HUES6 (cell line): ENCODE data around the gene ADARB1.

Source experiments
- H3K27ac ChIP-seq: 2 replicates; pipeline ENCODE4 v1.7.0; 2013; ENCODE audit warnings: low read depth, mild to moderate bottlenecking, low read length, inconsistent platforms
- H3K27me3 ChIP-seq: 2 replicates; pipeline ENCODE4 v1.6.1; 2013; ENCODE audit warnings: low read length; ENCODE audit not compliant: control insufficient read depth, insufficient read depth
- H3K36me3 ChIP-seq: 2 replicates; pipeline ENCODE4 v1.6.1; 2013; ENCODE audit warnings: low read length; ENCODE audit not compliant: control insufficient read depth, insufficient read depth
- H3K4me1 ChIP-seq: 2 replicates; pipeline ENCODE4 v1.6.1; 2013; ENCODE audit warnings: low read length; ENCODE audit not compliant: control insufficient read depth, insufficient read depth
- H3K4me3 ChIP-seq: 2 replicates; pipeline ENCODE4 v1.5.1; 2013; ENCODE audit warnings: low read depth, low read length
- H3K9ac ChIP-seq: one replicate; pipeline ENCODE4 v1.6.1; 2013; ENCODE audit warnings: mild to moderate bottlenecking, low read length
- H3K9me3 ChIP-seq: 2 replicates; pipeline ENCODE4 v1.6.1; 2013; ENCODE audit warnings: low read depth, low read length; ENCODE audit not compliant: control insufficient read depth, insufficient read depth

The ADARB1 gene

DNA sequence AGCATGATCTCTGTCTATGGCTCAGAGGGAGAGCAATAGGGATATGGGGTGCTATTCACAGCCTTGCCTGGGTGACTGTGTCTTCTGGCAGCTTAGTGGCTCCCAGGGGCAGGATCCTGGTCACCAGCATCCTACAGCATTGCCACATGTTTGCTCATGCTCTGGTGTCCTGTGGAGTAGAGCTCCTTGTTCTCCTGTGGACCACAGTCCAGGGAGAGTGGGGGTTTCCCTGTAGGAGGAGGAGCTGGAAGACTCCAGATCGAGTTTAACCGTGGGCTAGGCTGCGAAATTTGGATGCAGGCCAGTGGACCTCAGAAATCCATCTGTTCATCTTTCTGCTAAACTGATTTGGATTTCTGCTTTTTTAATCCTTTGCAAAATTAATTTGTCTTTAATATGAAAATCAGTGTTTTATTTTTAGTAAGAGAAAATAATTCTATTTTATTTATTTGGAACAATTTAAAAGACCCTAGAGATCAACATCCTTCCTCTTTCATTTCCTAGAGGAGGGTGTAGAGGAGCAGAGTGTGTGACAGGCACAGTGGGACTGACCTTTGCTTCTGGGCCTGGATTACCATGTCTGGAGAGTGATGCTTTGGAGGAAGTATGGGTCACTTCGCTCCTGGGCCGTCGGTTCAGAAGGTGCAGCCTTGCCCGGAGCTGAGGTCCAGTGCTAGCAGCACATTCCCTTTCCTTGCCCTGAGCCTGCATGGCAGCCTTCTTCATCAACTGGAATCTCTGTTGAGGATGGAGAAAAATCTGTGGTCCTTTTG, 17.4 kb downstream of the ADARB1 start:
- peaks cover 4% of the 10 kb centered on the region; the same call in 1 of the 2 replicates for H3K4me1 ChIP-seq
- no peaks in the 10 kb centered on the region for H3K9me3 ChIP-seq
- H3K4me3 ChIP-seq: no peak overlapping the region
- H3K36me3 ChIP-seq: no peaks in the 10 kb centered on the region
- no peaks in the 10 kb centered on the region for H3K27me3 ChIP-seq
- H3K9ac ChIP-seq: no peak overlapping the region
- H3K27ac ChIP-seq: no peak overlapping the region

DNA sequence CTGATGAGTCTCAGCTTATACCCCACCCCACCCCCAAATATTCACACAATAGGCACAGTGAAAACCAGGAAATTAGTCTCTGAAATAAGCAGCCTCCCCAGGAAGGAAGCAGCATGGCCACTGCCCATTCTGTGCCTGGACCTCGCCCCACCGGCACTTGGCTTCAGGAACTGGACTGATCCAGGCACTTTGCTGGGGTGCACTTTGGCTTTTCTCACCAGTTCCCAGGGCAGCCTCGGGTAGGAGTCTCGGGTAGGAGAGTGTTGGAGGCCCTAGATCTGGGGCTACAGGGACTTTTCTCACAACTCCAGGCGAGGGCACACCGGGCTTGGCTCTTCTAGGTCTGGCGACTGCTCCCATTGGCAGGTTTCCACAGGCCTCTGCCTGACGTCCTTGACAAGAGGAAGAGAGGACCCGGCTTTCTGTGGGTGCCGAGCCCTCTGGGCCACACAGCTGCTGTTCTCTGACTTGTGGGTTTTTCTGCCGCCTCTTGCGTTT, 18.7 kb downstream of the ADARB1 start:
- Histone ChIP-seq H3K27ac (no peak overlapping the region), H3K36me3 (no peaks in the 10 kb centered on the region), H3K9ac (no peak overlapping the region), H3K4me3 (no peak overlapping the region), H3K27me3 (no peaks in the 10 kb centered on the region), H3K9me3 (no peaks in the 10 kb centered on the region), H3K4me1 (peaks cover 4% of the 10 kb centered on the region; the same call in 1 of the 2 replicates)

DNA sequence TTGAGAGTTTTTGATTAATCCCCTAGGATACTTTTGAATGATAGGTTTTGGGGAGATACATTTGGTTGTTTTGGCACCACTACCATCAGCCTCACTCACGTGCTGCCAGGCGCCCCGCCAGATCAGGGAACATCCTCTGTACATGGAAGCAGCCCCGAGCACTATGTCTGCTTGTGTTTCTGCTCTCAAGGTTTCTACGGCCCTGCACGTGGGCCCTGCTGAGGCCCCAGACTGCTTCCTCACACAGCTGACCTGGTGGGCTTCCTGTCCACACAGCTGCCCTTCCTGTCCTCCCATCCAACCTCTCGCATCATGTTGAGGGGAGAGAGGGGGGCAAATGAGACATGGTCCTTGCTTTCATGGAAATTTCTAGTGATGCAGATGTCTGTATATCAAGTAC, 20.0 kb downstream of the ADARB1 start:
- Histone ChIP-seq H3K27me3 (no peaks in the 10 kb centered on the region), H3K9ac (no peak overlapping the region), H3K36me3 (no peaks in the 10 kb centered on the region), H3K4me1 (peaks cover 4% of the 10 kb centered on the region; the same call in 1 of the 2 replicates), H3K27ac (no peak overlapping the region), H3K9me3 (no peaks in the 10 kb centered on the region), H3K4me3 (no peak overlapping the region)

DNA sequence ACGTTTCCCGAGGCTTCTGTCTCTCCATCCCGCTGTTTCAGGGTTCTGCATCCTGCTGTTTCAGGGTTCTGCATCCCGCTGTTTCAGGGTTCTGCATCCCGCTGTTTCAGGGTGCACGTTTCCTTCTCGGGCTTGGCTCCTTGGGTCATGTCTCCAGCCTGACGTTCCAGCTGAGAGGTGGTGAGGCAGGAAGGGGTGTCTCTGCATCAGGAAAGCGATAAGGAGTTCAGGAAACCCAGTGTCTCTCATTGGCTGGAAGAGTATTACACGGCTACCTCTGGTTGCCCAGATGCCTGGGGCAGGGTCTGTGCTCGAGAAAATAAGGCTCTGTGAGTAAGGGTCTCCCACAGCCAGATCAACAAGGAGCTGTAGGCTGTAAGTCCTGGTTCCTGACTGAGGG, 21.1 kb downstream of the ADARB1 start:
- Histone ChIP-seq H3K36me3 (no peaks in the 10 kb centered on the region), H3K9ac (no peak overlapping the region), H3K4me1 (peaks cover 4% of the 10 kb centered on the region; the same call in 1 of the 2 replicates), H3K4me3 (no peak overlapping the region), H3K27ac (no peak overlapping the region), H3K9me3 (no peaks in the 10 kb centered on the region), H3K27me3 (no peaks in the 10 kb centered on the region)

DNA sequence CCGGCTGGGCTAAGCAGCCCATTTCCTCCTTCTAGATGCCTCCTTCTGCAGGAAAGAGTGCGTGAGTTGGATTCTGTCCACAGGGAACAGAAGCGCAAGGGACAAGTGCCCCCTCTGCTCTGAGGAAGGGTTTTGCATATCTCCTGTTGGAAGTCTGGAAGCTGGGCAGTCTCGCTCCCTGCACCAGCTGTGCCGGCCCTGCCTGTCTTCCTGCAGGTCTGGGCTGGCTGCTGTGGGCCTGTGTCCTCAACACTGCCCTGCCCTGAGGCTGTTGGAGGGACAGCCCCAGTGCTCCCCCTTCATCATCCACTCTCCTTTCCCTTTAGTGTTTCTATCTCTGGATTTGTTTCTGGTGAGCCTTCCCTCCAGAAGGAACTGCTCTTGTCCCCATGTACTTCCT, 21.8 kb downstream of the ADARB1 start:
- Histone ChIP-seq H3K9me3 (no peaks in the 10 kb centered on the region), H3K4me1 (peaks cover 4% of the 10 kb centered on the region; the same call in 1 of the 2 replicates), H3K9ac (no peak overlapping the region), H3K4me3 (no peak overlapping the region), H3K36me3 (no peaks in the 10 kb centered on the region), H3K27me3 (no peaks in the 10 kb centered on the region), H3K27ac (no peak overlapping the region)

DNA sequence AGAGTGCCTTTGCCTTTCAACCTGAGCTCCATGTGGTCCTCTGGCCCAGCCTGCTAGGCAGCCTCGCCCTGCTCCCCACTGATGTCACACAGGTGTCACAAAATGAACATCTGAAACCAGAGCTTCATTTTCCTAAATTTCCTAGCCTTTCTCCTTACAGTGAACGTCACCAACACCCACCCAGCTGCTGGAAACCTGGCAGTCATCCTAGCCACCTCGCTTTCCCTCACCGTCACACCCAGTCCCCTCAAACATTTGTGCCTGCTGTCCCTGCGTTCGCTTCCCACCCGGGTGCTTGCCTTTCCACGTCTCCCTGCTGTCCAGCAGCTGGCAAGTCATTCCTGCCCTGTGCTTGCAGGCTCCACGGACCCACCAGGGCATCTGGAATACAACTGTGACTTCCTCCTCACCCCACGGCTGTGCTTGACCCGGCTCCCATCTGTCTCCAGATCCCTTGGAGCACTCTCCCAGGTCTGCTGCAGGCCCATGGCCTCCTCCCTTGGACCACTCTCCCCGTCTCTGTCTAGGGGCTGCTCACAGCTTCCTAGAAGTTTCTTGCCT, 23.5 kb downstream of the ADARB1 start:
- no peaks in the 10 kb centered on the region for H3K36me3 ChIP-seq
- no peak overlapping the region for H3K4me3 ChIP-seq
- no peak overlapping the region for H3K9ac ChIP-seq
- H3K27me3 ChIP-seq: no peaks in the 10 kb centered on the region
- peaks cover 12% of the 10 kb centered on the region; the same call in 1 of the 2 replicates for H3K4me1 ChIP-seq
- no peak overlapping the region for H3K27ac ChIP-seq
- H3K9me3 ChIP-seq: no peaks in the 10 kb centered on the region

DNA sequence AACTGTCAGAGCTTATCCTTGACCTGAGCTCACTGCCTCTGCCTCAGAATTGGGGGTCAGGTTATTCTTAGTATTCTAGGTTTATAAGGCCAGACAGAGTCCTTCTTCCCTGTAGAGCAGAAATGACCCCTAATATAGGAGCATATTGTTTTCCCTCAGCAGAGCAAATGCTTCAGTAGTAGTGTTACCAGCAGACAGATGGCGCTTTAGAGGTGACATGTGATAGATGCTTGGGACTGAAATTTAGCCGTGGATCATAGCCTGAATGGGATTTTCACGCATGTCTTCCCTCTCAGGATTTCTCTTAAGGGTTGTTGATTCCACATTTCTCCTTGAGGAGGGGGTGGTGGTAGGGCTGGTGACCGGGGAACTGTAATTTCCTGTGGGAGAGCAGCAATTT, 24.5 kb downstream of the ADARB1 start:
- Histone ChIP-seq H3K27me3 (no peaks in the 10 kb centered on the region), H3K9me3 (no peaks in the 10 kb centered on the region), H3K9ac (no peak overlapping the region), H3K27ac (no peak overlapping the region), H3K36me3 (no peaks in the 10 kb centered on the region), H3K4me3 (no peak overlapping the region), H3K4me1 (peaks cover 13% of the 10 kb centered on the region; the same call in 1 of the 2 replicates)

DNA sequence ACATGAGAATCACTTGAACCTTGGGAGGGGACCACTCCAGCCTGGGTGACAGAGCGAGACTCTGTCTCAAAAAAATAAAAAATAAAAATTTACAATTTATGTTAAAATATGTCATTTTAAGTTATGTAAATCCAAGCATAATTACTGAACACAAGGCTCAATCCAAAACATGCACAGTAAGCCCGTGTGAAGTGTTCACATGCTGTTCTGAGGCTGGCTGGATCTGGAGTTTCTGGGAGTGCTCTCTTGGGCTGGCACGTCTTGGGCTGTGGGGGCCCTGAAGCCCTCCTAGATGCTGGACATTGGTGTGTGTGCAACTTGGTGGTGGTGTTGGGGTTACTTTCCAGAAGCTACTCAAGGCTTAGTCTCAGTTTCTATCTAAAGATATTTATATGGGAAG, 25.2 kb downstream of the ADARB1 start:
- Histone ChIP-seq H3K4me1 (peaks cover 13% of the 10 kb centered on the region; the same call in 1 of the 2 replicates), H3K27me3 (no peaks in the 10 kb centered on the region), H3K9ac (no peak overlapping the region)

DNA sequence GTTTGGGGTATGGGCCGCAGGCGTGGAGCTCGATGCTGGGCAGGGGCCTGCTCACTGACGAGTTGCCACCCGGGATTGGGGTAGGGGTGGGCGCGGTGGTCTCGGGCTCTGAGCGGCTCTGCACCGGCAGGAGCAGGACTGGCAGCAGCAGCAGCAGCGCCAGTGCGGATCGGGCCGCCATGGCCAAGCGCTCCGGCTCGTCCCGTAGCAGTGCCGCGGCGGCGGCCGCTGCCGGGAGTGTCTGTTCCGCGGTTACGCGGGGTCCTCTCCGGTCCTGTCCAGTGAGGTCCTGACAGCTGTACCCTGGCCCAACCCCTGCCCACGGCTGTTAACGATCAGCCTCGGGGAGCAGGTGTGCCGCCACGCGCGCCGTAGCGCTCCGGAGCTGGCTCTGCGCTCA, 26.5 kb downstream of the ADARB1 start:
- Histone ChIP-seq H3K9ac (no peak overlapping the region), H3K4me3 (no peak overlapping the region), H3K9me3 (no peaks in the 10 kb centered on the region), H3K36me3 (no peaks in the 10 kb centered on the region), H3K27ac (no peak overlapping the region), H3K4me1 (peaks cover 12% of the 10 kb centered on the region; the same call in 1 of the 2 replicates), H3K27me3 (no peaks in the 10 kb centered on the region)

More for the DNA sequence above, 25.2 kb downstream of the ADARB1 start:
- H3K4me3 ChIP-seq: no peak overlapping the region
- H3K9me3 ChIP-seq: no peaks in the 10 kb centered on the region
- no peak overlapping the region for H3K27ac ChIP-seq
- H3K36me3 ChIP-seq: no peaks in the 10 kb centered on the region

DNA sequence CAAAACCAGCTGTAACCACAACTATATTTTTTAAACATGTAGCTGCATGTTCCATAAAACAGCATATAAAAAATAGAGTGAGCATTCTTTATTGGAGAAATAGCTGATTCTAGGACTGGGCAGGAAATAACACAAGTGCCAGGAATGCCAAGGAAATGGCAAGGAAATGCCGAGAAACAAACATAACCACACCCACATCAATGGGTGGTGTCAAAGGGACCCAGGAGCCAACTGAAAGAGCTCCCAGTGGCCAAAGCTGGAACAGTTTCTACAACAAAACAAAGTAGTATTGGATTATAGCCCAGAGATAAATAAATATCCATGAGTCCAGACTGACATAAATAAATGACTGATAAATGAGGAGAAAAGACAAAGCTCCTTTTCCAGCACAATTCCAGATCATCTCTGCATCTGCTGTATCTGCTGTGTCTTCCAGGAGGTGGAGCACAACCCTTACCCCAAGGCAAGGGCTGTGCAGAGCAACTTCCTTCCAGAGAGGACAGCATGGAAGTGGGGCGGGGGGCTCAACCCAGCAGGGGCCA, 28.1 kb downstream of the ADARB1 start:
- Histone ChIP-seq H3K36me3 (no peaks in the 10 kb centered on the region), H3K9me3 (no peaks in the 10 kb centered on the region), H3K4me1 (peaks cover 8% of the 10 kb centered on the region; the same call in 1 of the 2 replicates), H3K27me3 (no peaks in the 10 kb centered on the region), H3K27ac (no peak overlapping the region), H3K9ac (no peak overlapping the region), H3K4me3 (no peak overlapping the region)

DNA sequence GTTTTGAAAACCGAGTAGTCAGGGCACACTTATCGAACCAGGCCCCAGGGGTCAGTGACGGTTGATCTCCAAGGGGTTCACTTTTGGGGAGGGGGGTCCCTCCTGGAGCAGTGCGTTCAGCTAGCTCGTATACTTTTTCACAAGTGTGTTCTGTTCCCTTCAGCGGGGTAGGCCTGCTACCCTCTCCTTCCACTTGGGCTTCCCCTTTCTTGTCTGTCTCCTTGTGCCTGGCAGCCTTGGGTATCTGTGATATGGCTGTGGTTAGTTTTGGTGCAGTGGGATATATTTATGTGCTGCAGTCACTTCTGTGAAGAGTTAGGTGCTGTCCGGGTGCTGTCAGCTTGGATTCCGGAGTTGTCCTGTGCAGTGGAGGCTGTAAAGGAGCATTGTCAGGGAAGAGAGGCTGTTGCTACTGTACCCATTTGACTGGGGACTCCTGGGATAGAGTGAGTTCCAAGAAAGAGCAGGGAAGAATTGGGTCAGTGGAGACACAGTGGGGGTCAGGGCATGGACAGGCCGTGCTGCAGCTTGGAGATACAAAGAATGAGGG, 29.7 kb downstream of the ADARB1 start:
- H3K27me3 ChIP-seq: no peaks in the 10 kb centered on the region
- H3K9ac ChIP-seq: no peak overlapping the region
- H3K36me3 ChIP-seq: no peaks in the 10 kb centered on the region
- H3K9me3 ChIP-seq: no peaks in the 10 kb centered on the region
- no peak overlapping the region for H3K4me3 ChIP-seq
- H3K27ac ChIP-seq: no peak overlapping the region
- peaks cover 8% of the 10 kb centered on the region; the same call in 1 of the 2 replicates for H3K4me1 ChIP-seq
